GM19395 (cell line): ENCODE results near the gene PDE1A.

Experiments
- ATAC-seq: cut with Tn5 transposase; IDR thresholded peaks from one replicate; pipeline ENCODE4 v1.9.1; 2021; ENCODE audit warnings: mild to moderate bottlenecking, moderate library complexity; ENCODE audit not compliant: unreplicated experiment

Gene PDE1A

GRCh38 chr2:182144776-182145165 is 282.1 kb downstream of the PDE1A start:
- no peak for ATAC-seq

GRCh38 chr2:182144041-182144775 is 282.6 kb downstream of the PDE1A start:
- ATAC-seq, result no peak

- no peak for ATAC-seq
Observed at GRCh38 chr2:182142062-182142461, 284.8 kb downstream of the PDE1A start.

GRCh38 chr2:182134201-182134600 is 292.6 kb downstream of the PDE1A start:
- no peak for ATAC-seq

- no peak for ATAC-seq
Observed at GRCh38 chr2:182133195-182133891, 293.5 kb downstream of the PDE1A start.

- no peak for ATAC-seq
Observed at GRCh38 chr2:182132605-182133004, 294.2 kb downstream of the PDE1A start.

GRCh38 chr2:182128821-182129707 is 297.8 kb downstream of the PDE1A start:
- no peak for ATAC-seq

GRCh38 chr2:182117196-182117595 is 309.6 kb downstream of the PDE1A start:
- ATAC-seq, result no peak

GRCh38 chr2:182116774-182117173 is 310.1 kb downstream of the PDE1A start:
- ATAC-seq, result no peak

- no peak for ATAC-seq
Observed at GRCh38 chr2:182115258-182115657, 311.6 kb downstream of the PDE1A start.

GRCh38 chr2:182113334-182113733 is 313.5 kb downstream of the PDE1A start:
- ATAC-seq, result no peak

- no peak for ATAC-seq
Observed at GRCh38 chr2:182110347-182110746, 316.5 kb downstream of the PDE1A start.

GRCh38 chr2:182103526-182103925 is 323.3 kb downstream of the PDE1A start:
- no peak for ATAC-seq

GRCh38 chr2:182101263-182101662 is 325.6 kb downstream of the PDE1A start:
- peak; percentile 58 for ATAC-seq

- ATAC-seq, result no peak
Observed at GRCh38 chr2:182098648-182099047, 328.2 kb downstream of the PDE1A start.

- no peak for ATAC-seq
Observed at GRCh38 chr2:182097571-182098164, 329.2 kb downstream of the PDE1A start.

GRCh38 chr2:182090486-182090885 is 336.4 kb downstream of the PDE1A start:
- ATAC-seq, result no peak
